Measurements from ENCODE around the gene PNKP.
"Not testable (repeated sequence)": the region's sequence is repeated elsewhere in the genome, so short reads cannot be mapped to it uniquely, and the experiment has no call there.

Gene PNKP

DNA sequence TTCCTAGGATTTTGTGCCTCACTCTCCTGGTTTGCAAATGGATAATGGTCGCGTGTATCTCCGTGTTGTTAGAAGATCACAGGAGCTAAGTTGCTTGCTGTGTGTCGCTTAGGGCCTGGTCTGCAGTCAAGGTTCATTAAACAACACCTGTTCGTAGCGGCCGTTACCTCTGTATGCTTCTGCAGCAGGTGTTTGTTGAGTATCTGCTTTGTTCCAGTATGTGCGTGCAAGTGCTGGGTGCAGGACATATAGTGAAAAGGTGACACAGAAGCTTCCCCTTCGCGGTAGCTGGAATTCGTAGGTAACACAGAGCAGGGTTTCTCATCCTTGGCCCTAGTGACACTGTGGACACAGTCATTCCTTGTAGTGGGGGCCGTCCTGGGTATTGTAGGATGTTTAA, 43.9 kb downstream of the PNKP start:
- DNase-seq (ENCODE audit: low read depth in 2 of 3, low spot score in 2 of 3), result no peak

- no peak for DNase-seq (ENCODE audit: low read depth in 2 of 3, low spot score in 2 of 3)
Measured at GRCh38 chr19:49820125-49820524, 47.3 kb downstream of the PNKP start.

- not testable (repeated sequence) for DNase-seq (ENCODE audit: low read depth in 2 of 3, low spot score in 2 of 3)
Measured at GRCh38 chr19:49819452-49820115, 47.8 kb downstream of the PNKP start.

- no peak for DNase-seq (ENCODE audit: low read depth in 2 of 3, low spot score in 2 of 3)
Measured at GRCh38 chr19:49818649-49819370, 48.6 kb downstream of the PNKP start.

- DNase-seq (ENCODE audit: low read depth in 2 of 3, low spot score in 2 of 3), result peak; percentile 77 to 87 (median 80)
Measured at GRCh38 chr19:49817964-49818648, 49.3 kb downstream of the PNKP start, which contains the start of gene MED25. TSS of gene MED25 (plus strand) at chr19:49818289. CDS start at chr19:49818342, 53 bp downstream.

- DNase-seq (ENCODE audit: low read depth in 2 of 3, low spot score in 2 of 3), result no peak
Measured at GRCh38 chr19:49816590-49816989, 50.8 kb downstream of the PNKP start.

- no peak for DNase-seq (ENCODE audit: low read depth in 2 of 3, low spot score in 2 of 3)
Measured at GRCh38 chr19:49814010-49814409, 53.4 kb downstream of the PNKP start.

GRCh38 chr19:49812997-49813861, 54.1 kb downstream of the PNKP start, which contains the start of gene FUZ:
TSS of gene FUZ (minus strand) at chr19:49813292. CDS start at chr19:49813106, 186 bp downstream.
- DNase-seq (ENCODE audit: low read depth in 2 of 3, low spot score in 2 of 3), result peak; percentile 52 to 79 (median 75)

DNA sequence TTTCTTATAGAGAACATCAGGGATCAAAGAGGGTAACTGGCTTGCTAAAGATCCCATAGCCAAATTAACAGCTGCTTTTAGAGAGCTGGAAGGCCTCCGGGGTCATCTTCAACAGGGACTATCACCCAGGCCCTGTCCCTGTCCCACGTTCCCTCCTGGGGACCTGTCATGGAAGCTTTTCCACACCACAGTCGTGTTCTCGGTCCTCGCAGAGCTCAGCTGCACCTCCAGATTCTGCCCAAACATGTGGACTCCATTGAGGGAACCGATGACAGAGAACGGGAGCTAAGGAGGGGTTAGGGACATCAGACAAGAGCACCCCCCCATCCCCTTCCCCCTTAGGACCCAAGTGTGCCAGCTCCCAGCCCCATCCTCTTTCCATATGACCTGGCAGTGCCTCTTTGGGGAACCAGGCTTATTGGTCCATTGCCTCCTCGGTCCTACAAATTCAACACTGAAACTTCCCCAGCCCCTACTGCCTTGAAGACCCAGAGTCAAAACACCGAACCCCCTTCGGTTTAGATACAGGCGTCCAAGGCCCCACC, 54.9 kb downstream of the PNKP start:
- no peak for DNase-seq (ENCODE audit: low read depth in 2 of 3, low spot score in 2 of 3)

- no peak for DNase-seq (ENCODE audit: low read depth in 2 of 3, low spot score in 2 of 3)
Measured at GRCh38 chr19:49811328-49811727, 56.0 kb downstream of the PNKP start.
